GM18498 (cell line): ENCODE measurements around the gene SMIM11.
"Not testable (repeated sequence)": the region's sequence is repeated elsewhere in the genome, so short reads cannot be mapped to it uniquely, and the experiment has no call there.

Experiments used
- ATAC-seq: cut with Tn5 transposase; IDR thresholded peaks from one replicate; pipeline ENCODE4 v1.9.1; 2021; ENCODE audit warnings: mild to moderate bottlenecking, moderate library complexity; ENCODE audit not compliant: unreplicated experiment

SMIM11 gene

DNA sequence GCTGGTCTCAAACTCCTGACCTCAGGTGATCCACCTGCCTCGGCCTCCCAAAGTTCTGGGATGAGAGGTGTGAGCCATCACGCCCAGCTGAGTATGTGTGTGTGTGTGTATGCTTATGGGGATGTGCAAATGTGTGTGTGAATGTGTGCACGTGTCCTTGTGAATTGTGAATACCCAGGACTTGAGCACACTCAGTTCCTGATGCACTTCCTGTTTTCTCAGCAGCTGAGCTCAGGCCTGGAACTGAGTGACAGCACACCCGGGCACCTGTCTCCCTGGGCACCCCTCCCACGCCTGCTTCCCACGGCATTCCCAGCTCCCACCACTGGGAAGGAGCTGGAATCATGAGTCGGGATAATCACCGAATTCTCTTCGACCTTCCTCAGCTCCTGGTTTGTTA lies 32.0 kb downstream of the SMIM11 start:
- ATAC-seq: not testable (repeated sequence)

DNA sequence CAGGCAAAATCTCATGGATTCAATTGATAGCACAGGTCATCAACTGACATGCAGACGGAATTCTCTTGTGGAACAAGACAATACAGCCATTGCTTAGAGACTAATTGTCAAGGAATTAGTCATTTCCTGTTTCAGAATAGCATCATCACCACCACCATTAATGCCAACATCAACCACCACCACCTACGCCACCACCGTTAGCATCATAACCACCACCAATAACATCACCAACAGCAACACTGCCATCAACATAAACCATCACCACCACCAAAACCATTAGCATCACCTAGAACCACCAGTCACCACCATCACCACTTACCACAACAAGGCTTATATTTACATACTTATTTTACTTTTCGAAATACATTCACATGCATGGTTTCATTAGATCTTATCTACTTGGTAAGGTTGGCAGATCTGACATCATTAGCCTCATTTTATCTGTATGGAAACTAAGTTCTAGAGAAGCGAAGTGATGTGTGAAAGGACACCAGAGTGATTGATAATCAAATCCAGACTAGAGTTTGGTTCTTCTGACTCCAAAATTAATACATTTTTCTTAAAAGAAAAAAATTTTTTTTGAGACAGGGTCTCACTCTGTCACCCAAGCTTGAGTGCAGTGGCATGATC lies 42.3 kb downstream of the SMIM11 start:
- not testable (repeated sequence) for ATAC-seq

DNA sequence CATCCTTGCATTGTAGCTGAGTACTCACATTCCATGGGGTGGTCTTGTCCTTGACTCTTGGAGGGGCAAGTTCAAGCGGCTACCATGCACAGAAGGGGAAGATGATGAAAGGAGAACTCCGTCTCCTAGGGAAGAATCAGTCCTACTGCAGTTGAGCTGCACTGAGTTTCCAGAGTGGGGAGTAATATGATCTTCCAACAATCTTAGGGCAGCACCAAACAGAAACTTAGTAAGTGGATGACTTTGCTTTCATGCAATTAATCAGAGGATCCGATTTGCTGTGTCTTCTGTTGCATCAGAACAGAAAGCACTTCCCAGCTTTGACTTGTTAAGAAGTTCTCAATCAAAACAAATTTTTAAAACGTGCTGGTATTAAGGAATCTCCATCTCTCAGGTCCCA lies 48.5 kb downstream of the SMIM11 start, which contains the start of gene SMIM34:
TSS of gene SMIM34 (minus strand) at position 147 of the 400 bp plus-strand sequence. CDS start at position 35, 112 bp downstream.
- not testable (repeated sequence) for ATAC-seq

DNA sequence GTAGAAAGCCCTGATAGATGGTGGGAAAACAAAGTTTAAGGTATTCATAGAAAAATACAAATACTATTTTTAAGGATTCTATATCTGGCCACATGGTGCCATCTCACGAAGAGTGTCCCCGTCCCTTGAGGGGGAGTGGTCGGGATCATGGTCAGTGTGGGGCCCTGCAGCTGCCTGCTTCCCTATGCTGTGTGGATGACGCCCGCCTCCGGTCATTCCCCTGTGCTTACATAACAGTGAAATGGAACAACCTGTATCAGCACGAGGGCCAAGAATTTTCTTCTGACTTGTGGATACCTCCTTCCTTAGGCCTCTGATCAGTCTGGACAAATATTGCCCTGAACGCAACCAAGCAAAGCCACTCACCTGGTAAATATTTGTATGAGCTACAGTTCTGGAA lies 52.0 kb downstream of the SMIM11 start:
- ATAC-seq: not testable (repeated sequence)

DNA sequence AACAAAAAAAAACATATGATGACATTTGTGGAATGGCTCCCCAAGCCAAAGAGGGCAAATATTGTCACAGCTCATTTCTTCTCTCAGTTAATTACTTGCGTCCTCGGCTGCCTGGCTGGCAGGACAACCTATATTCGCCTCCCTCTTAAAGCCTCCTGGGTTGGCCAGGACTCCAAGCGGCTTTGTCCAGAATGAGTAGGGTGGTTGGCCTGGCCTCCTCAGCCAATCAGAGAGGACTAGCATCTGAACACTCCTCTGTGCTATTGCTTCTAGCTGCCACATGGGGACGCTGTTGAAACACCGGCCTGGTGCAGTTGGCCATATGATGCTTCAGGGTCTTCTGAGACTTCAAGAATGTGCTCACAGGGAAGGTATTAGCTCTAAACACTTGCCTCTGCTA lies 53.1 kb downstream of the SMIM11 start:
- ATAC-seq: not testable (repeated sequence)

DNA sequence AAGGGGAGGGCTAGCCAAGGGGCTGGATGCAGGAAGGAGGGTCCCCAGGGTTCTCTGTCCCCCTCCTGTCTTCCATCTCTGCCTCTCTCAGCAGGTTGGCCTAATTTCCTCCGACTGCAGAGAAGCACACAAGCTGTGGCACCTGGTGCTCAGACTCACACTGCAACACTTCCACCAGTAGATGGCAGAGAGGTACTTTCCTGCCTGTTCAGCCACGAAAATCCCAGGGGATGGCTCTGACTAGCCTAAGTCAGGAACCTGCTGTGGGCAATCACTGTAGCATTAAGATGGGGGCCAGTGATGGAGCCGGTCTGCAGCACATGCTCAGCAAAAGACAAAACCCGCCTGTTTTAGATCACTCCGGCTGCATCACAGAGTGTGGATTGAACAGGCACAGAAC lies 54.4 kb downstream of the SMIM11 start:
- ATAC-seq: not testable (repeated sequence)
